HepG2 (cell line): ENCODE results near the gene CACNA2D1.

Source experiments
- CTCF ChIP-seq: sonication (generic); formaldehyde crosslinking; IDR thresholded peaks from 2 replicates; pipeline ENCODE4 v1.5.0; 2020; ENCODE audit warnings: mild to moderate bottlenecking, missing genetic modification reagents, moderate library complexity
- HNF1A ChIP-seq, 2 experiments: sonication (generic) in 1 of 2; formaldehyde crosslinking in 1 of 2; IDR thresholded peaks; 2 replicates each; pipeline versions ENCODE4 v1.4.0 to v1.6.1; 2016 to 2020; ENCODE audit warnings: borderline replicate concordance in 1 of 2, low read depth in 1 of 2, mild to moderate bottlenecking in 1 of 2, missing genetic modification reagents in 1 of 2
- SKIL ChIP-seq: sonication (generic); formaldehyde crosslinking; IDR thresholded peaks from 2 replicates; pipeline ENCODE4 v1.8.0; 2022; ENCODE audit warnings: missing genetic modification reagents, mild to moderate bottlenecking, moderate library complexity, borderline replicate concordance
- SMC3 ChIP-seq: IDR thresholded peaks from 2 replicates; pipeline ENCODE4 v1.6.1; 2011; ENCODE audit warnings: low read length, improper control_type of control experiment
- SP1 ChIP-seq, 2 experiments: fragments of 450-650 bp in 1 of 2; sonication (generic) in 1 of 2; formaldehyde crosslinking in 1 of 2; IDR thresholded peaks; 2 replicates each; pipeline versions ENCODE4 v1.4.0 to v1.6.1; 2016 to 2020; ENCODE audit warnings: missing genetic modification reagents in 1 of 2
- ZFY ChIP-seq: sonication (generic); formaldehyde crosslinking; IDR thresholded peaks from 2 replicates; pipeline ENCODE4 v1.4.0; 2020; ENCODE audit warnings: missing genetic modification reagents

- TF ChIP-seq CTCF (no peak), SKIL (CRISPR knock-in tag) (no peak), ZFY (CRISPR knock-in tag) (no peak), SMC3 (no peak), SP1 (IDR thresholded peaks at IDR 0.05) (no peak), SP1 (CRISPR knock-in tag; IDR thresholded peaks at IDR 0.05) (no peak), HNF1A (IDR thresholded peaks at IDR 0.05; ENCODE audit: low read depth) (no peak), HNF1A (CRISPR knock-in tag; IDR thresholded peaks at IDR 0.05; ENCODE audit: borderline replicate concordance) (no peak)
These were observed 410.7 kb downstream of the CACNA2D1 start for GRCh38 chr7:82032901-82033300.
